ENCODE results near the gene DACT2. TPM values are rescaled to one million over a fixed set of nuclear protein-coding genes. Genes with fewer than 3 reads are reported as not detected.
"Not testable (repeated sequence)": the region's sequence is repeated elsewhere in the genome, so short reads cannot be mapped to it uniquely, and the experiment has no call there.

The DACT2 gene
- total and polyA plus RNA-seq, 2 of the 8 experiments (the other 6 are each of a cell fraction or from before 2014, with no cell fraction given) = 2.9 to 3.1 TPM

DNA sequence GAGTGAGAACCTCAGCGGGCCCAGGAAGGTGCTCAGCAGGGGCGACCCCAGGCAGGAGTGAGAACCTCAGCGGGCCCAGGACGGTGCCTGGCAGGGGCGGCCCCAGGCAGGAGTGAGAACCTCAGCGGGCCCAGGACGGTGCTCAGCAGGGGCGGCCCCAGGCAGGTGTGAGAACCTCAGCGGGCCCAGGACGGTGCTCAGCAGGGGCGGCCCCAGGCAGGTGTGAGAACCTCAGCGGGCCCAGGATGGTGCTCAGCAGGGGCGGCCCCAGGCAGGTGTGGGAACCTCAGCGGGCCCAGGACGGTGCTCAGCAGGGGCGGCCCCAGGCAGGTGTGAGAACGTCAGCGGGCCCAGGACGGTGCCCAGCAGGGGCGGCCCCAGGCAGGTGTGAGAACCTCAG, 37.3 kb upstream of the DACT2 start:
- H2BK120ac ChIP-seq (replicated peaks; ENCODE audit: low read depth, low read length); H2BK15ac ChIP-seq (ENCODE audit: low read length); H3K4me3 ChIP-seq (ENCODE audit: extremely low read depth in 1 of 4, insufficient read depth in 2 of 4, low read depth in 3 of 4, low read length in 4 of 4); H3K4ac ChIP-seq (replicated peaks; ENCODE audit: insufficient read length, low read depth, low read length); H4K8ac ChIP-seq (ENCODE audit: extremely low read depth, insufficient read depth, low read length); H4K5ac ChIP-seq (ENCODE audit: insufficient read length, low read depth, low read length); H3K14ac ChIP-seq (ENCODE audit: insufficient read length); H3K9me3 ChIP-seq (ENCODE audit: insufficient read depth in 2 of 2, low read depth in 1 of 2, low read length in 1 of 2); H3K79me1 ChIP-seq (ENCODE audit: low read depth, low read length); H2BK12ac ChIP-seq (ENCODE audit: low read depth, low read length); H2AK5ac ChIP-seq (ENCODE audit: low read depth, low read length); H2BK5ac ChIP-seq (ENCODE audit: low read depth, low read length); DNase-seq (ENCODE audit: low read depth in 1 of 2, low spot score in 2 of 2); H3K4me1 ChIP-seq (replicated peaks in 1 of 4; ENCODE audit: control insufficient read depth in 3 of 4, insufficient read depth in 4 of 4, low read length in 3 of 4); H3K27ac ChIP-seq (ENCODE audit: low read depth, low read length); H4K20me1 ChIP-seq (replicated peaks in 1 of 2; ENCODE audit: control insufficient read depth in 1 of 2, insufficient read depth in 2 of 2, low read length in 2 of 2); H3K36me3 ChIP-seq (ENCODE audit: control insufficient read depth in 2 of 4, insufficient read depth in 4 of 4, low read length in 3 of 4); H3K9ac ChIP-seq (replicated peaks in 1 of 4; ENCODE audit: extremely low read depth in 1 of 4, low read depth in 3 of 4, low read length in 3 of 4); H3K56ac ChIP-seq (replicated peaks; ENCODE audit: insufficient read length, low read depth, low read length); H3K23ac ChIP-seq (ENCODE audit: insufficient read length); H3K79me2 ChIP-seq (ENCODE audit: control insufficient read depth in 1 of 2, insufficient read depth in 2 of 2, low read length in 2 of 2); H2BK20ac ChIP-seq (ENCODE audit: low read length); FAIRE-seq; H3K18ac ChIP-seq (ENCODE audit: extremely low read depth, low read length); CTCF ChIA-PET (ENCODE audit: partially characterized antibody); POLR2A ChIA-PET (ENCODE audit: partially characterized antibody); H3K23me2 ChIP-seq (ENCODE audit: low read depth, low read length); H4K91ac ChIP-seq (replicated peaks; ENCODE audit: insufficient read length, low read length); H3K4me2 ChIP-seq (ENCODE audit: insufficient read depth in 1 of 2, low read depth in 2 of 2, low read length in 2 of 2); H3K27me3 ChIP-seq (replicated peaks in 1 of 4; ENCODE audit: control insufficient read depth in 3 of 4, extremely low read depth in 1 of 4, insufficient read depth in 3 of 4, low read length in 3 of 4); H2AFZ ChIP-seq (ENCODE audit: low read length): not testable (repeated sequence)
- no CpG with 5 or more reads among the region's 20 CpGs for WGBS, 2 experiments (ENCODE audit: extremely low coverage in 1 of 2, insufficient coverage in 1 of 2, insufficient read length in 1 of 2, insufficient replicate concordance in 2 of 2, low coverage in 1 of 2, low lambda C conversion rate in 2 of 2, missing lambda C conversion rate in 1 of 2)
